ENCODE results near the gene MISP.

The MISP gene

DNA sequence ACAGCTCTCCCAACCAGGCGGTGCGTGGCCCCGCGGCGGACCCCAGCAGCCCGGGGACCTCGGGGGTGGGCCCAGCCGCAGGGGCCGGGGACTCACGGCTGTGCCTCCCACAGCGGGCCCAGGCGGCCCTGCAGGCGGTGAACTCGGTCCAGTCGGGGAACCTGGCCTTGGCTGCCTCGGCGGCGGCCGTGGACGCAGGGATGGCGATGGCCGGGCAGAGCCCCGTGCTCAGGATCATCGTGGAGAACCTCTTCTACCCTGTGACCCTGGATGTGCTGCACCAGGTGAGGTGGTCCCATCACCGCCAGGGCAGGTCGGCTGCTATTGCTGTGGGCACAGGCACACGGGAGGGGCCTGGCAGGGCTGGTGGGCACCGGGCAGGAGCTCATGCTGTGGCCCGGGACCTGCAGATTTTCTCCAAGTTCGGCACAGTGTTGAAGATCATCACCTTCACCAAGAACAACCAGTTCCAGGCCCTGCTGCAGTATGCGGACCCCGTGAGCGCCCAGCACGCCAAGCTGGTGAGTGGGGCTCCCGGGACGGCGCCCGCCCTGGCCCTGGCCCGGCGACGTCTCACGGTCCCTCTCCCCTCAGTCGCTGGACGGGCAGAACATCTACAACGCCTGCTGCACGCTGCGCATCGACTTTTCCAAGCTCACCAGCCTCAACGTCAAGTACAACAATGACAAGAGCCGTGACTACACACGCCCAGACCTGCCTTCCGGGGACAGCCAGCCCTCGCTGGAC, 53.7 kb downstream of the MISP start:
- Histone ChIP-seq H3K36me3 (ENCODE audit: control insufficient read depth in 4 of 4, insufficient read depth in 4 of 4, low read length in 3 of 4) (peaks cover 11 to 99% (median 63%) of the 10 kb centered on the region in 4 experiments), H3K9me3 (ENCODE audit: control extremely low read depth in 1 of 5, control insufficient read depth in 4 of 5, insufficient read depth in 2 of 5, low read depth in 1 of 5, low read length in 4 of 5) (no peaks in the 10 kb centered on the region), H3K27me3 (replicated peaks in 2 of 5; ENCODE audit: control insufficient read depth in 4 of 5, insufficient read depth in 5 of 5, low read length in 4 of 5) (no peaks in the 10 kb centered on the region), H3K27ac (ENCODE audit: insufficient read depth in 1 of 2, low read depth in 1 of 2, low read length in 2 of 2, poor library complexity in 1 of 2, severe bottlenecking in 2 of 2) (no peak overlapping the region), H3K4me1 (ENCODE audit: control extremely low read depth in 1 of 4, control insufficient read depth in 4 of 4, insufficient read depth in 4 of 4, low read length in 3 of 4) (peaks cover 0 to 26% (median 21%) of the 10 kb centered on the region in 4 experiments), H3K4me3 (ENCODE audit: control insufficient read depth in 1 of 7, extremely low read depth in 1 of 7, insufficient read depth in 4 of 7, low read depth in 2 of 7, low read length in 6 of 7) (no peak overlapping the region)
- DNase-seq: no peak
- ChIA-PET CTCF (no interaction called here), POLR2A (no interaction called here)
- 96% methylated on average over 46 of the region's 53 CpGs for WGBS (ENCODE audit: insufficient coverage)

DNA sequence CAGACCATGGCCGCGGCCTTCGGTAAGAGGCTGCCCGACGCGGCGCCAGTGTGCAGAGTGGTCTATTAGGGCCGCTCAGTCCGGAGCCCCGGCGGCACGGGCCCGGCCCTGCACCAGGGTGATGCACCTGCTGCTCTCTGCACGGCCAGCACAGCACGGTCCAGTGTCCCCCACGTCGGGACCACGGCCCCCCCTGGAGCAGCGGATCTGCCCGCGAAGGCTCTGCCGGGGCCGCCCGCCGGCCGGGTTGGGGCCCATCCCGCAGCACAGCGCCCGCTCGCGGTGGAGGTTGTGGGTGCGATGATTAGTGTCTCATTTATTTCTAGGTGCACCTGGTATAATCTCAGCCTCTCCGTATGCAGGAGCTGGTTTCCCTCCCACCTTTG, 54.2 kb downstream of the MISP start:
- no peak for DNase-seq
- Histone ChIP-seq H3K9me3 (ENCODE audit: control extremely low read depth in 1 of 5, control insufficient read depth in 4 of 5, insufficient read depth in 2 of 5, low read depth in 1 of 5, low read length in 4 of 5) (no peaks in the 10 kb centered on the region), H3K27me3 (replicated peaks in 2 of 5; ENCODE audit: control insufficient read depth in 4 of 5, insufficient read depth in 5 of 5, low read length in 4 of 5) (no peaks in the 10 kb centered on the region), H3K4me3 (ENCODE audit: control insufficient read depth in 1 of 7, extremely low read depth in 1 of 7, insufficient read depth in 4 of 7, low read depth in 2 of 7, low read length in 6 of 7) (no peak overlapping the region), H3K27ac (ENCODE audit: insufficient read depth in 1 of 2, low read depth in 1 of 2, low read length in 2 of 2, poor library complexity in 1 of 2, severe bottlenecking in 2 of 2) (no peak overlapping the region), H3K36me3 (ENCODE audit: control insufficient read depth in 4 of 4, insufficient read depth in 4 of 4, low read length in 3 of 4) (peaks cover 11 to 100% (median 67%) of the 10 kb centered on the region in 4 experiments), H3K4me1 (ENCODE audit: control extremely low read depth in 1 of 4, control insufficient read depth in 4 of 4, insufficient read depth in 4 of 4, low read length in 3 of 4) (peaks cover 0 to 21% (median 16%) of the 10 kb centered on the region in 4 experiments)
- ChIA-PET CTCF (no interaction called here), POLR2A (no interaction called here)
- WGBS (ENCODE audit: insufficient coverage): 92% methylated on average over 26 of the region's 33 CpGs

DNA sequence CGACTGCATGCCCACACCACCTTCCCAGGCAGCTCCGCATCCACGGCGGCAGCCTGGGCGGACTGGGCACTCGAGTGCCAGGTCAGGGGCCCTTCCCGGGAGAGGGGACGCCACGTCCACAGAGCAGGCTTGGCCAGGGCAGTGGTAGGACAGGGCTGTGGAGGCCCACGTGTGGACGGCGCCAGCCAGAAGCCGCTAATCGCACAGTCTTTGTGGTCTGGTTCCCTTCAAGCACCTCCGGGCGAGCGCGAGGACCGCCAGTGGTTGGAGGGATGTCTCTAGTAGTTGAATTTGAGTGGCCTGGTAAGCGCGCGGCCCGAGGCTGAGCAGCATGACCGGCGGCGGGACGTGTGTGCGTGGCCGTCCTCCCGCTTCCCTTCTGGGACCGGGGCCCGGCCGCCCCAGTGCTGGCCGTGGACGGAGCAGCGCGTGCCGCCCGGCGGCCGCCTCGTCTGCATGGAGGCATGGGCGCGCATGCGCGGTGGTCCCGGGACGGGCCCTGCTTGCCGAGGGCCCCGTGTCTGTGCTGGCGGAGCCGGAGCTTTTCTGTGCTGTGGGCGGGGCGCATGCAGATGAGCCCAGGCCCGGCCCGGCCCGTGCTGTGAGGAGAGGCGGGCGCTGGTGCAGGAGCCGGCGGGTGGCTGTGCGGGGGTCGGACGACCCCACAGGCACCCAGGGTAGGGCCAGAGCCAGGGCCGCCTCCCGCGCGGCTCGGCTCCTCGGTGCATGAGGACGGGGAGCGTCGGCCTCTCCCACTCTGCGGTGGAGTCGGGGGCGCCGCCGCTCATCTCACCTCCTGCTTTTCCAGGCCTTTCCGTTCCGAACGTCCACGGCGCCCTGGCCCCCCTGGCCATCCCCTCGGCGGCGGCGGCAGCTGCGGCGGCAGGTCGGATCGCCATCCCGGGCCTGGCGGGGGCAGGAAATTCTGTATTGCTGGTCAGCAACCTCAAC, 55.0 kb downstream of the MISP start:
- Histone ChIP-seq H3K36me3 (ENCODE audit: control insufficient read depth in 4 of 4, insufficient read depth in 4 of 4, low read length in 3 of 4) (peaks cover 11 to 100% (median 71%) of the 10 kb centered on the region in 4 experiments), H3K27ac (ENCODE audit: insufficient read depth in 1 of 2, low read depth in 1 of 2, low read length in 2 of 2, poor library complexity in 1 of 2, severe bottlenecking in 2 of 2) (no peak overlapping the region), H3K4me1 (ENCODE audit: control extremely low read depth in 1 of 4, control insufficient read depth in 4 of 4, insufficient read depth in 4 of 4, low read length in 3 of 4) (peaks cover 0 to 13% (median 9%) of the 10 kb centered on the region in 4 experiments), H3K27me3 (replicated peaks in 2 of 5; ENCODE audit: control insufficient read depth in 4 of 5, insufficient read depth in 5 of 5, low read length in 4 of 5) (no peaks in the 10 kb centered on the region), H3K9me3 (ENCODE audit: control extremely low read depth in 1 of 5, control insufficient read depth in 4 of 5, insufficient read depth in 2 of 5, low read depth in 1 of 5, low read length in 4 of 5) (no peaks in the 10 kb centered on the region), H3K4me3 (ENCODE audit: control insufficient read depth in 1 of 7, extremely low read depth in 1 of 7, insufficient read depth in 4 of 7, low read depth in 2 of 7, low read length in 6 of 7) (no peak overlapping the region)
- no peak for DNase-seq
- 97% methylated on average over 79 of the region's 93 CpGs for WGBS (ENCODE audit: insufficient coverage)
- ChIA-PET CTCF (interaction anchor here (1.0 kb wide), 1 partner anchor 36 kb away, joined by 3 read pairs; no protein-coding TSS in a partner anchor), POLR2A (no interaction called here)

DNA sequence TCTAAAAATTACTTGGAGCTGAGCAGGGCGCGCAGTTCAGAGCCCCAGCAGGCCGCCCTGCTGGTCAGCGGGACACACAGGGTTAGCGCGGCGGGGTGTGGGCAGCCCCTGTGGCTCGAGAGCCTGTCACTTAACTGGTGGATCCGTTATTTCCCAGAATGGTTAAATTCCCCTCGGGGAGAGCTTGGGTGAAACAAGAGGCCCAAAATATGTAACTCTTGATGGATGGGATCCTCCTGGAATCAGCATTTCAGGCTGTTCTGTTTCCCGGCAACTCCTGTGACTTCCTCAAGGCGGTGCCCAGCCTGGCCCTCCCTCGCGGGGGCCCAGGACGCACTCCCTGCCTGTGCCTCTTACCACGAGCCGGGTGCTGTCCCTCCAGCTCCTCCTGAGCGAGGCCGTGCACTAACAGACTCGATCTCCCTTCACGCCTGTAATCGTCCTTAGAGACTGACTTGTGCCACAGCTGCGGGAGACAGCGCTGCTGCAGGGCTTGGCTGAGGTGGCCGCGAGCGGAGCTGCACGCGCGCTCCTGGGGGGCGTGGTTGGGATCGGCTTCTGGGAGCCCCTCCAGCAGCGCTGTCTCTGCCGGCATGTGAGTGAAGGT, 56.0 kb downstream of the MISP start:
- Histone ChIP-seq H3K36me3 (ENCODE audit: control insufficient read depth in 4 of 4, insufficient read depth in 4 of 4, low read length in 3 of 4) (peaks cover 13 to 100% (median 75%) of the 10 kb centered on the region in 4 experiments), H3K4me1 (ENCODE audit: control extremely low read depth in 1 of 4, control insufficient read depth in 4 of 4, insufficient read depth in 4 of 4, low read length in 3 of 4) (peaks cover 0 to 3% (median 0%) of the 10 kb centered on the region in 4 experiments), H3K27me3 (replicated peaks in 2 of 5; ENCODE audit: control insufficient read depth in 4 of 5, insufficient read depth in 5 of 5, low read length in 4 of 5) (no peaks in the 10 kb centered on the region), H3K9me3 (ENCODE audit: control extremely low read depth in 1 of 5, control insufficient read depth in 4 of 5, insufficient read depth in 2 of 5, low read depth in 1 of 5, low read length in 4 of 5) (no peaks in the 10 kb centered on the region), H3K27ac (ENCODE audit: insufficient read depth in 1 of 2, low read depth in 1 of 2, low read length in 2 of 2, poor library complexity in 1 of 2, severe bottlenecking in 2 of 2) (no peak overlapping the region), H3K4me3 (ENCODE audit: control insufficient read depth in 1 of 7, extremely low read depth in 1 of 7, insufficient read depth in 4 of 7, low read depth in 2 of 7, low read length in 6 of 7) (no peak overlapping the region)
- ChIA-PET CTCF (interaction anchor here (1.0 kb wide), 1 partner anchor 37 kb away, joined by 3 read pairs; no protein-coding TSS in a partner anchor), POLR2A (no interaction called here)
- WGBS (ENCODE audit: insufficient coverage): 97% methylated on average over 34 of the region's 34 CpGs
- no peak for DNase-seq

DNA sequence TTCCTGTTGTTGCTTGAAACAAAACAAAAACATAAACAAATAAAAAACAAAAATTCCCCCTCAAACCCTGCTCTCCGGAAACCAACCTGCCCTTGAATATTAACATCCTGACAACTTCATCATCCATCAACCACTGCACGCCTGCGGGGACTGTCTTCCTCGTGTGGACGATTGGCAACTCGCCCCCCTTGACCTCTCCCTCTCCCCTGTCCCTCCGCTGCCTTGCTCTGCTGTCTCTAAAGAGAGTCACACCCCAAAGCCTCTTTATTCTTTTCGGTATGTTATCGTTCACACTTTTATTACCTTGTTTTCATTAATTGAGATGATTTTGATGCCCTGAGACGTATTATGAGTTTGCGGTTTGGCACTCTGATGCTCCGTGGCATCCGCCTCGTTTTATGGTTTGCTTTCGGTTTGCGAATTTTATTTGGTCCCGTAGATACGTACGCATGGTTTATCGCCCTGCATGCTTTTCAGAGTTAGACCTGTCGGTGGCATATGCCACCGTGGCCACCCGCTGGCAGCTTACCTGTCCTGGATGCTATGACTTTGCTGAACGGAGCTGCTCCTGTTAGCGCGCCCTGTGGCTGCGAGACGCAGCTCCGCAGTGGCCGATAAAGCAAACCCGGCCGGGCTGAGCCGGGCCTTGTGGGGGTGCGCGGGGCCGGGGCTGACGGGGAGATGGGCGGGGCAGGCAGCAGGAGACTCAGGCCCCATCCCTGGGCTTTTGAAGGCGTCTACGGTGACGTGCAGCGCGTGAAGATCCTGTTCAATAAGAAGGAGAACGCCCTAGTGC, 56.9 kb downstream of the MISP start:
- H3K36me3 ChIP-seq (ENCODE audit: control insufficient read depth in 4 of 4, insufficient read depth in 4 of 4, low read length in 3 of 4): peaks cover 16 to 96% (median 78%) of the 10 kb centered on the region in 4 experiments
- H3K4me1 ChIP-seq (ENCODE audit: control extremely low read depth in 1 of 4, control insufficient read depth in 4 of 4, insufficient read depth in 4 of 4, low read length in 3 of 4): no peaks in the 10 kb centered on the region
- no peak overlapping the region for H3K27ac ChIP-seq (ENCODE audit: insufficient read depth in 1 of 2, low read depth in 1 of 2, low read length in 2 of 2, poor library complexity in 1 of 2, severe bottlenecking in 2 of 2)
- no peak overlapping the region for H3K4me3 ChIP-seq (ENCODE audit: control insufficient read depth in 1 of 7, extremely low read depth in 1 of 7, insufficient read depth in 4 of 7, low read depth in 2 of 7, low read length in 6 of 7)
- WGBS (ENCODE audit: insufficient coverage): 98% methylated on average over 38 of the region's 44 CpGs
- no peak for DNase-seq
- no peaks in the 10 kb centered on the region for H3K9me3 ChIP-seq (ENCODE audit: control extremely low read depth in 1 of 5, control insufficient read depth in 4 of 5, insufficient read depth in 2 of 5, low read depth in 1 of 5, low read length in 4 of 5)
- ChIA-PET CTCF (no interaction called here), POLR2A (no interaction called here)
- no peaks in the 10 kb centered on the region for H3K27me3 ChIP-seq (replicated peaks in 2 of 5; ENCODE audit: control insufficient read depth in 4 of 5, insufficient read depth in 5 of 5, low read length in 4 of 5)

DNA sequence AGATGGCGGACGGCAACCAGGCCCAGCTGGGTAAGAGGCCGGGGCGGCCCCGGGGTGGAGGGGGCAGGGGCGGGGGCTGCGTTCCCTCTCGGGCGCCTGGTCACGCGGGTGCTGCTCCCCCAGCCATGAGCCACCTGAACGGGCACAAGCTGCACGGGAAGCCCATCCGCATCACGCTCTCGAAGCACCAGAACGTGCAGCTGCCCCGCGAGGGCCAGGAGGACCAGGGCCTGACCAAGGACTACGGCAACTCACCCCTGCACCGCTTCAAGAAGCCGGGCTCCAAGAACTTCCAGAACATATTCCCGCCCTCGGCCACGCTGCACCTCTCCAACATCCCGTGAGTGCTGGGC, 57.5 kb downstream of the MISP start:
- Histone ChIP-seq H3K4me3 (ENCODE audit: control insufficient read depth in 1 of 7, extremely low read depth in 1 of 7, insufficient read depth in 4 of 7, low read depth in 2 of 7, low read length in 6 of 7) (no peak overlapping the region), H3K27ac (ENCODE audit: insufficient read depth in 1 of 2, low read depth in 1 of 2, low read length in 2 of 2, poor library complexity in 1 of 2, severe bottlenecking in 2 of 2) (no peak overlapping the region), H3K27me3 (replicated peaks in 2 of 5; ENCODE audit: control insufficient read depth in 4 of 5, insufficient read depth in 5 of 5, low read length in 4 of 5) (no peaks in the 10 kb centered on the region), H3K4me1 (ENCODE audit: control extremely low read depth in 1 of 4, control insufficient read depth in 4 of 4, insufficient read depth in 4 of 4, low read length in 3 of 4) (no peaks in the 10 kb centered on the region), H3K9me3 (ENCODE audit: control extremely low read depth in 1 of 5, control insufficient read depth in 4 of 5, insufficient read depth in 2 of 5, low read depth in 1 of 5, low read length in 4 of 5) (no peaks in the 10 kb centered on the region), H3K36me3 (ENCODE audit: control insufficient read depth in 4 of 4, insufficient read depth in 4 of 4, low read length in 3 of 4) (peaks cover 16 to 98% (median 73%) of the 10 kb centered on the region in 4 experiments)
- 95% methylated on average over 21 of the region's 26 CpGs for WGBS (ENCODE audit: insufficient coverage)
- no peak for DNase-seq
- ChIA-PET POLR2A (no interaction called here), CTCF (no interaction called here)
